Endodermal cell (in vitro differentiated cells): Measurements from ENCODE around the gene C3orf18. TPM values are rescaled to one million over a fixed set of nuclear protein-coding genes. Genes with fewer than 3 reads are reported as not detected.

ENCODE experiments used
- DNase-seq: peaks from one replicate; pipeline ENCODE4 v3.0.0-alpha.2; 2017
- H3K27ac ChIP-seq: 2 replicates; pipeline ENCODE4 v1.5.1; 2013; ENCODE audit warnings: mild to moderate bottlenecking, low read depth, low read length, moderate library complexity
- H3K27me3 ChIP-seq: 2 replicates; pipeline ENCODE4 v1.6.1; 2013; ENCODE audit warnings: mild to moderate bottlenecking, low read length, moderate library complexity; ENCODE audit not compliant: insufficient read depth, control insufficient read depth, poor library complexity, severe bottlenecking
- H3K36me3 ChIP-seq: 2 replicates; pipeline ENCODE4 v1.7.0; 2013; ENCODE audit warnings: mild to moderate bottlenecking, low read length, moderate library complexity; ENCODE audit not compliant: control insufficient read depth, insufficient read depth
- H3K4me1 ChIP-seq: one replicate; pipeline ENCODE4 v1.7.0; 2013; ENCODE audit warnings: low read length; ENCODE audit not compliant: control insufficient read depth, insufficient read depth
- H3K4me3 ChIP-seq: 2 replicates; pipeline ENCODE4 v1.5.1; 2013; ENCODE audit warnings: mild to moderate bottlenecking, low read length, moderate library complexity
- H3K9ac ChIP-seq: 2 replicates; pipeline ENCODE4 v1.6.1; 2013; ENCODE audit warnings: mild to moderate bottlenecking, low read length, moderate library complexity; ENCODE audit not compliant: poor library complexity, severe bottlenecking; ENCODE audit errors: extremely low read depth
- H3K9me3 ChIP-seq: 2 replicates; pipeline ENCODE4 v1.6.1; 2013; ENCODE audit warnings: mild to moderate bottlenecking, low read length, moderate library complexity; ENCODE audit not compliant: control insufficient read depth
- H3K27ac Mint-ChIP-seq: 2 replicates; pipeline ENCODE4 v1.8.0; 2020; ENCODE audit warnings: mixed read lengths
- H3K27me3 Mint-ChIP-seq: 2 replicates; pipeline ENCODE4 v1.8.0; 2021; ENCODE audit warnings: mild to moderate bottlenecking, mixed read lengths; ENCODE audit not compliant: insufficient read depth
- H3K36me3 Mint-ChIP-seq: 2 replicates; pipeline ENCODE4 v1.8.0; 2020; ENCODE audit warnings: low read depth, mixed read lengths
- H3K4me1 Mint-ChIP-seq: 2 replicates; pipeline ENCODE4 v1.8.0; 2020; ENCODE audit warnings: mixed read lengths
- H3K4me3 Mint-ChIP-seq: 2 replicates; pipeline ENCODE4 v1.8.0; 2020; ENCODE audit warnings: mild to moderate bottlenecking, moderate library complexity, mixed read lengths
- H3K9me3 Mint-ChIP-seq: 2 replicates; pipeline ENCODE4 v1.8.0; 2020; ENCODE audit warnings: mild to moderate bottlenecking, mixed read lengths
- WGBS, 2 experiments: methylation state at CpG; one replicate each; pipeline versions ENCODE4 v1.1.5 to v1.1.7; 2013; ENCODE audit warnings: missing lambda C conversion rate in 2 of 2, mixed read lengths in 1 of 2; ENCODE audit not compliant: insufficient coverage in 1 of 2, insufficient read length in 1 of 2; 5-methylcytosine and 5-hydroxymethylcytosine counted together
- total RNA-seq, 2 donors: library from RNA; stranded (reverse); fragmentation: NEBNext Ultra II Directional in 1 of 2; extraction: Animal tissue kit (Norgen Biotek cat#: 25700) in 1 of 2; gene quantifications; 2 replicates in 1 of 2; 3 replicates in 1 of 2; pipeline ENCODE4 v1.2.1, GENCODE V29; 2021
- TF ChIP-seq, protein P1 (sequence below): fragments of 200-600 bp; sonication (generic); conservative IDR thresholded peaks from 2 replicates; pipeline ENCODE4 v1.5.0; 2021; ENCODE audit warnings: antibody characterized with exemption, mild to moderate bottlenecking

Gene C3orf18
- total RNA-seq, 2 donors from 2014 or later: 14.4 to 16.9 TPM

DNA sequence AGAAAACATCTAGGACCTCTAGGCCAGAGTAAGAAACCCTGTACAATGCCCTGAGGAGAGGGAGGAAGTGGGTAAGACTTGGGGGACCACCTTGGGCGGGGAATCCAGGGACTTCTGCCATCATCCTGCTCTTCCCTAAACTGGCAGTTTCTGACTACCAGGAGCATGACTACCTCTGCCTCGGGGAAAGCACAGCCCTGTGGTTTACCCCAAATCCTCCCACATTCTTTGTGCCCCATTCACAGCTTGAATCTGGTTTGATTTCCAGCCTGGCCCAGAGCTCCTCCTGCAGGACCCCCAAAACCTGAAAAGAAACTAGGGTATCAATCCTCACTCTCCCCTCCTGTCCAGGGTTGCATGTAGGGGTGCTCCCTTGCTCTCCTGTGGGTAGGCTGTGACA, 4.7 kb downstream of the C3orf18 start:
- Mint-ChIP-seq H3K4me3 (no peak overlapping the region), H3K9me3 (no peaks in the 10 kb centered on the region), H3K4me1 (peaks cover 2% of the 10 kb centered on the region), H3K27me3 (peaks cover 12% of the 10 kb centered on the region), H3K36me3 (no peaks in the 10 kb centered on the region), H3K27ac (no peak overlapping the region)
- H3K4me1 ChIP-seq: peaks cover 5% of the 10 kb centered on the region
- no peak overlapping the region for H3K4me3 ChIP-seq
- peaks cover 10% of the 10 kb centered on the region for H3K27me3 ChIP-seq
- DNase-seq: no peak
- 63 to 83% methylated on average over 1 to 2 of the region's 2 CpGs for WGBS, 2 experiments
- no peaks in the 10 kb centered on the region for H3K9me3 ChIP-seq
- TF ChIP-seq, protein P1, sequence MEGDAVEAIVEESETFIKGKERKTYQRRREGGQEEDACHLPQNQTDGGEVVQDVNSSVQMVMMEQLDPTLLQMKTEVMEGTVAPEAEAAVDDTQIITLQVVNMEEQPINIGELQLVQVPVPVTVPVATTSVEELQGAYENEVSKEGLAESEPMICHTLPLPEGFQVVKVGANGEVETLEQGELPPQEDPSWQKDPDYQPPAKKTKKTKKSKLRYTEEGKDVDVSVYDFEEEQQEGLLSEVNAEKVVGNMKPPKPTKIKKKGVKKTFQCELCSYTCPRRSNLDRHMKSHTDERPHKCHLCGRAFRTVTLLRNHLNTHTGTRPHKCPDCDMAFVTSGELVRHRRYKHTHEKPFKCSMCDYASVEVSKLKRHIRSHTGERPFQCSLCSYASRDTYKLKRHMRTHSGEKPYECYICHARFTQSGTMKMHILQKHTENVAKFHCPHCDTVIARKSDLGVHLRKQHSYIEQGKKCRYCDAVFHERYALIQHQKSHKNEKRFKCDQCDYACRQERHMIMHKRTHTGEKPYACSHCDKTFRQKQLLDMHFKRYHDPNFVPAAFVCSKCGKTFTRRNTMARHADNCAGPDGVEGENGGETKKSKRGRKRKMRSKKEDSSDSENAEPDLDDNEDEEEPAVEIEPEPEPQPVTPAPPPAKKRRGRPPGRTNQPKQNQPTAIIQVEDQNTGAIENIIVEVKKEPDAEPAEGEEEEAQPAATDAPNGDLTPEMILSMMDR: no peak
- no peak overlapping the region for H3K9ac ChIP-seq
- no peaks in the 10 kb centered on the region for H3K36me3 ChIP-seq
- H3K27ac ChIP-seq: no peak overlapping the region

DNA sequence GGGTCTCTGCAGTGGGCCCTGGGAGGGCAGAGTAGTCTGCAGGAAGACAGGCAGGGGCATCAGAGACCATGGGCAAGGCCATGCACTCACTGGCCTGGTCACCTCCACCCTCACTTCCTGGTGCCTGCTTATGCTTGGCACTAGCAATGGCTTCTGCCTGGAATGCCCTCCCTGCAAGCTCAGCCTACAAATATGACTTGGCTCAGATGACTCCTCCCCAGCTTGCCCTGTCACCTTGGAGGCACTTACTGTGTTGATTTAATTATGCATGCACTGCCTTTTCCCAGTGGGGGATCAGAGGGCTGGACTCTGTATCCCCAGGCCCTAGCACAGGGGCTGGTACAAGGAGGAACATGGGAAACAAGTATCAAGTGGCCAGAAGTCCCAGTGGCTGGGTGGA, 7.8 kb downstream of the C3orf18 start:
- Histone ChIP-seq H3K27me3 (no peaks in the 10 kb centered on the region), H3K36me3 (no peaks in the 10 kb centered on the region), H3K9ac (no peak overlapping the region), H3K9me3 (no peaks in the 10 kb centered on the region), H3K4me3 (no peak overlapping the region), H3K27ac (no peak overlapping the region), H3K4me1 (no peaks in the 10 kb centered on the region)
- Mint-ChIP-seq H3K4me1 (no peaks in the 10 kb centered on the region), H3K36me3 (no peaks in the 10 kb centered on the region), H3K4me3 (no peak overlapping the region), H3K9me3 (no peaks in the 10 kb centered on the region), H3K27ac (no peak overlapping the region), H3K27me3 (no peaks in the 10 kb centered on the region)
- TF ChIP-seq, protein P1: no peak
- no peak for DNase-seq

DNA sequence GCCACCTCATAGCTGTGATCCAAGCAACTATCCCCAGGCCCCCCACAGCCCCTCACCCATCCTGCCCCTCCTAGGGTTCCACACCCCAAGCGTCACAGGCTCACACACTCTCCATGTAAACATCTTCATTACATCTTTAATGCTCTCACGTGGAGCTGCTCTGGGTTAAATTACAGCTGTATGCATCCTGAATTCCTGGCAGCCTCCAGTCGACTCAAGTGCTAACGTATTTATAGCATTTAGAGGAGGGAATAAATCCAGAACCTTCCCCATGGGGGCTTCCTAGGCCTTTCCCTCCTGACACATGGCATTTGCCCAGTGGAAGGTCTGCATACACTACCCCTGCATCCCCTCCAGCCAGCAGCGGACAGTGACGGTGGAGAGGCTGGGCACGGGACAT, 9.6 kb downstream of the C3orf18 start:
- H3K36me3 ChIP-seq: no peaks in the 10 kb centered on the region
- Mint-ChIP-seq H3K4me1 (no peaks in the 10 kb centered on the region), H3K27me3 (peaks cover 4% of the 10 kb centered on the region), H3K36me3 (no peaks in the 10 kb centered on the region), H3K9me3 (no peaks in the 10 kb centered on the region), H3K4me3 (no peak overlapping the region), H3K27ac (no peak overlapping the region)
- H3K27ac ChIP-seq: no peak overlapping the region
- H3K9ac ChIP-seq: no peak overlapping the region
- WGBS, 2 experiments: 75 to 83% methylated on average over 7 of the region's 7 CpGs
- no peak overlapping the region for H3K4me3 ChIP-seq
- no peaks in the 10 kb centered on the region for H3K4me1 ChIP-seq
- H3K27me3 ChIP-seq: no peaks in the 10 kb centered on the region
- TF ChIP-seq, protein P1: no peak
- no peaks in the 10 kb centered on the region for H3K9me3 ChIP-seq
- DNase-seq: no peak
